Ramos (cell line): ENCODE measurements around the gene TRPM5.

Experiments used
- in situ Hi-C: fragments of 300-500 bp; cut with MboI; formaldehyde crosslinking; loops from one replicate; pipeline ENCODE4 v1.14.3; 2022; ENCODE audit warnings: low sequenced_read_pairs; ENCODE audit not compliant: unreplicated experiment

TRPM5 gene

GRCh38 chr11:2441171-2441570 is 3.1 kb downstream of the TRPM5 start:
- in situ Hi-C loops: no loop called here

GRCh38 chr11:2440646-2441045 is 3.7 kb downstream of the TRPM5 start:
- in situ Hi-C loops: no loop called here

GRCh38 chr11:2439820-2440219 is 4.5 kb downstream of the TRPM5 start:
- in situ Hi-C loops: loop anchor here (10.0 kb wide), 1 partner anchor 435 kb away; no protein-coding TSS in a partner anchor

GRCh38 chr11:2437516-2437915 is 6.8 kb downstream of the TRPM5 start:
- in situ Hi-C loops: loop anchor here (10.0 kb wide), 1 partner anchor 437 kb away; no protein-coding TSS in a partner anchor

- in situ Hi-C loops: loop anchor here (10.0 kb wide), 1 partner anchor 438 kb away; no protein-coding TSS in a partner anchor
These were observed 7.7 kb downstream of the TRPM5 start for GRCh38 chr11:2436521-2437031.

GRCh38 chr11:2436013-2436520 is 8.2 kb downstream of the TRPM5 start:
- in situ Hi-C loops: loop anchor here (10.0 kb wide), 1 partner anchor 439 kb away; no protein-coding TSS in a partner anchor

- in situ Hi-C loops: loop anchor here (10.0 kb wide), 1 partner anchor 439 kb away; no protein-coding TSS in a partner anchor
These were observed 8.9 kb downstream of the TRPM5 start for GRCh38 chr11:2435288-2436012.

GRCh38 chr11:2434506-2435255 is 9.6 kb downstream of the TRPM5 start:
- in situ Hi-C loops: loop anchor here (10.0 kb wide), 1 partner anchor 440 kb away; no protein-coding TSS in a partner anchor

- in situ Hi-C loops: loop anchor here (10.0 kb wide), 1 partner anchor 441 kb away; no protein-coding TSS in a partner anchor
These were observed 10.3 kb downstream of the TRPM5 start for GRCh38 chr11:2434008-2434407.

- in situ Hi-C loops: loop anchor here (10.0 kb wide), 1 partner anchor 441 kb away; no protein-coding TSS in a partner anchor
These were observed 11.0 kb downstream of the TRPM5 start for GRCh38 chr11:2433106-2433925.

GRCh38 chr11:2432628-2433071 is 11.7 kb downstream of the TRPM5 start:
- in situ Hi-C loops: loop anchor here (10.0 kb wide), 1 partner anchor 442 kb away; no protein-coding TSS in a partner anchor

- in situ Hi-C loops: loop anchor here (10.0 kb wide), 1 partner anchor 443 kb away; no protein-coding TSS in a partner anchor
These were observed 12.1 kb downstream of the TRPM5 start for GRCh38 chr11:2432171-2432621.

GRCh38 chr11:2431395-2431794 is 12.9 kb downstream of the TRPM5 start:
- in situ Hi-C loops: loop anchor here (10.0 kb wide), 1 partner anchor 443 kb away; no protein-coding TSS in a partner anchor

- in situ Hi-C loops: loop anchor here (5.0 to 10.0 kb wide), 3 partner anchors 104 to 666 kb away; no protein-coding TSS in a partner anchor
These were observed 16.0 kb downstream of the TRPM5 start for GRCh38 chr11:2428322-2428795.

GRCh38 chr11:2427721-2428321 is 16.5 kb downstream of the TRPM5 start:
- in situ Hi-C loops: loop anchor here (5.0 to 10.0 kb wide), 3 partner anchors 104 to 667 kb away; no protein-coding TSS in a partner anchor

- in situ Hi-C loops: loop anchor here (5.0 to 10.0 kb wide), 3 partner anchors 105 to 668 kb away; no protein-coding TSS in a partner anchor
These were observed 17.3 kb downstream of the TRPM5 start for GRCh38 chr11:2426826-2427521.

- in situ Hi-C loops: loop anchor here (5.0 to 10.0 kb wide), 3 partner anchors 106 to 669 kb away; no protein-coding TSS in a partner anchor
These were observed 18.1 kb downstream of the TRPM5 start for GRCh38 chr11:2426221-2426620.

GRCh38 chr11:2425506-2425905 is 18.8 kb downstream of the TRPM5 start:
- in situ Hi-C loops: loop anchor here (5.0 to 10.0 kb wide), 3 partner anchors 107 to 669 kb away; no protein-coding TSS in a partner anchor
